HK-2 (cell line): ENCODE data around the gene ADAMTSL1.

Source experiments
- DNase-seq: peaks from one replicate; pipeline ENCODE4 v3.0.0-alpha.2; 2018; ENCODE audit not compliant: unreplicated experiment

ADAMTSL1 gene

DNA sequence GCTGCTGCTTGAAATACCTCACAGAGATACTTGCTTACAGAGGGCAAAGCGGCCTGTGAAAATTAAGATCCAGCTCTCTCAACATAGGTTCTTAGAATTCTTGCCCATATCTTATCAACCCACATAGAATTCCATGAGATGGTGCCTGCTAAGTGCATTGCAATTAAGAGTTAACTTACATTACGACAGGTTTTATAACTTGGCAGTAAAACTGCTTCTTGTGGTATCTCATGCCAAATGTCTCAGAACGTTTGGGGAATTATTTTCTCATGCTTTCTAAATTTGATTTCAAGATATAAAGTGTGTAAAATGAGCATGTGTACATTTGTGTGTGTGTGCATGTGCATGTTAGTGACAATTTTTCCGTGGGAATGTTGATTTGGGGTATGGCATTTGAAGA, 297.8 kb downstream of the ADAMTSL1 start:
- no peak for DNase-seq

DNA sequence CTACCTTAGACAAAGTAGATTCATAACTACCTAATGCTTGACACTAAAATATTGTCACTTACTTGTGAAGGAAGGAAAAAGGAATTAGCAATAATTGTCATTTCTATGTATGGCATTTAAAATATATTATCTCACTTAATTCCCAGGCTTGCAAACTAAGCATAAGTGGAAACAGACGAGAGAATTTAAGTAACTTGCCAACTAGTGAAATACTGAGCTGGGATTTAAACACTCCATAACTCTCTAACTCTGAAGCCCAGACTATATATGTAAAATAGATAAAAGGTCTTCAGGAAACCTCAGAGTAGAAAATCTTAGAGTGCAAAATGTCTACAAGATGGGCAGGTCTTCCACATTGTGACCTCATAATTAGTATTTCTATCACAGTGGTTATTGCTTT, 301.3 kb downstream of the ADAMTSL1 start:
- DNase-seq = no peak

DNA sequence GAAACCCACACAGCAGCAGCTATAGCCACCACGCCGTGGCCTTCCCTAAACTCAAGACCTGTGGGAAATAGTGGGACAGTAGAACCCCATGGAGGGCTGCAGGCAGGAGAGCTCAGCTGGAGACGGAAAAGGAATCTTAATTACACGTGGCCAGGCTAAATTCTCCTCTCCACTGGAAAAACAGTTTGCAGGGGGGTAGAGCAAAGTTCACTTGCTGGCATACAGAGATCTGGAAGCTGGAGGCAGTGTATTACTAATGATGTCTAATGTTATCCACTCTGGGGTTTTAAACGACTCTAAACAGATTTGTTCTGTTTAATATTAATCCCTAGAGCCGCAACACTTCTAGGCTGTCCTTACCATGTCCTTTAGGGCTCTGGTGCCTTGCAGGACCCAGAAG, 302.0 kb downstream of the ADAMTSL1 start:
- DNase-seq = no peak

DNA sequence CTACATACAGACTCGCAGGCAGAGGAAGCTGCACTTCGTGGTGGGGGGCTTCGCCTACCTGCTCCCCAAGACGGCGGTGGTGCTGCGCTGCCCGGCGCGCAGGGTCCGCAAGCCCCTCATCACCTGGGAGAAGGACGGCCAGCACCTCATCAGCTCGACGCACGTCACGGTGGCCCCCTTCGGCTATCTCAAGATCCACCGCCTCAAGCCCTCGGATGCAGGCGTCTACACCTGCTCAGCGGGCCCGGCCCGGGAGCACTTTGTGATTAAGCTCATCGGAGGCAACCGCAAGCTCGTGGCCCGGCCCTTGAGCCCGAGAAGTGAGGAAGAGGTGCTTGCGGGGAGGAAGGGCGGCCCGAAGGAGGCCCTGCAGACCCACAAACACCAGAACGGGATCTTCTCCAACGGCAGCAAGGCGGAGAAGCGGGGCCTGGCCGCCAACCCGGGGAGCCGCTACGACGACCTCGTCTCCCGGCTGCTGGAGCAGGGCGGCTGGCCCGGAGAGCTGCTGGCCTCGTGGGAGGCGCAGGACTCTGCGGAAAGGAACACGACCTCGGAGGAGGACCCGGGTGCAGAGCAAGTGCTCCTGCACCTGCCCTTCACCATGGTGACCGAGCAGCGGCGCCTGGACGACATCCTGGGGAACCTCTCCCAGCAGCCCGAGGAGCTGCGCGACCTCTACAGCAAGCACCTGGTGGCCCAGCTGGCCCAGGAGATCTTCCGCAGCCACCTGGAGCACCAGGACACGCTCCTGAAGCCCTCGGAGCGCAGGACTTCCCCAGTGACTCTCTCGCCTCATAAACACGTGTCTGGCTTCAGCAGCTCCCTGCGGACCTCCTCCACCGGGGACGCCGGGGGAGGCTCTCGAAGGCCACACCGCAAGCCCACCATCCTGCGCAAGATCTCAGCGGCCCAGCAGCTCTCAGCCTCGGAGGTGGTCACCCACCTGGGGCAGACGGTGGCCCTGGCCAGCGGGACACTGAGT, 303.2 kb downstream of the ADAMTSL1 start:
- no peak for DNase-seq

DNA sequence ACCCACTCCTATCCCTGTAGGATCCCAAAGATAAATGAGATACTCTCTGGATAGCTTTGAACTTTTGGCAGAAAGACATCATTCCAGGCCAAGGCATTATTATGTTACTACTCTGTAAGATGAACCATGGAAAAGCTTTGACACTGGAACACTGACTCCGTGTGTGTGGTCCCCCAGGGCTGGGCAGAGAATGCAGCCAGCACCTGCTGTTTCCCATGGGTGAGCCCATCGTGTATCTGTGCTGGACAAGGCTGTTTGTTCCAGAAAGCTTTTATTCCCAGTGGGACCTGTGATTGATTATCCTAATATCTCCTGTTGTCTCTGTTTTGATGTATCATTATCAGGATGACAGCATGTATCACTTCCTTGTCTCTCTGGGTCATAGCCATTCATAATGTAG, 304.2 kb downstream of the ADAMTSL1 start:
- no peak for DNase-seq

DNA sequence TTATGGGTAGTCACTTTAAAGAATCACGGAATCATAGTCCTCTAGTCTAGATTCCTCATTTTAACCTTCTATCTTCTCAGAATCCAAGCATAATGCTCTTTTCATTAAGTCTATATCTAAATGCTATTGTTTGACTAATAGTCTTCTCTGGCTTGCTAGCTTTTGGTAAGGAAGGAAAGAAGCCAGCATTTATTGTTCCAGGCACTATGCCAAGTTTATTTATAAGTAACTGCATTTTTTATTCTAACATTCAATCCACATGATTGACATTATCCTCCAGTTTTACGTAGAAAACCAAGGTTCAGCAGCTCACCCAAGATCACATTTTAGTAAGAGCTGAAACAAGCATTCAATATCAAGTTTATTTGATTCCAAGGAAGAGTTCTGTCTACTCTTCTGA, 304.9 kb downstream of the ADAMTSL1 start:
- no peak for DNase-seq

DNA sequence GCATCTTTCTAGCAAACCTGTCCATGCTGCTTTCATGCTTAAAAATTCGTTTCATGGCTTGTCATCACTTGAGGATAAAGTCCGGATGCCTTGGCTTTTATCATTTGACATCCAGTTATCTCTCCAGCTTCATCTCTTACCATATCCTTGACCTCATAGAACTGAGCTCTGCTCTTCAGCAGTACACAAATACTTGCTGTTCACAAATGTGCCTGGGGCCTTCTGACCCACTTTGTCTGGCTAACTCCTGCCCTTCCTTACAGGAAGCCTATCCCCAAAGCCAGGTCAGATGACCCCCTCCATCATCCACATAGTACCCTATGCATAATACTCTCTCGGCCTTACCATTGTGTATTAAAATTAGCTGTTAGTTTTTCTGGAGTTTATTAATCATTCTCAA, 310.0 kb downstream of the ADAMTSL1 start:
- no peak for DNase-seq

DNA sequence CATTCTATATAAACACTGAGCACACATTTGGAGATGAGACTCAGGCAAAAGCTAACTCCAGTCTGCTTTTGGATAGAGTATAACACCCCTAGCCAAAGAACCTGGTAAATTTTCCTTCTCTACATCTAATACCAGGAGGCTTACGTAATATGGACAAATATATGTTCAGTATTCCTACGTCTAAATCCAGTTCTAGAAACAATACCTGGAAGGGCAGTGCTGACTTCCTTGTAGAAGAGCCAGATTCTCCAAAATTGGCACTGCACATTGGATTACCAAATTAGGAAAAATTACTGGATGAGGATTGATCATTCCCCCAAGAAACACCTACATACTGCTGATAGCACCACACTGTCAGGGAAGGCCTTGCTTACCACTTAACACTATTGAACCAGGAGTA, 311.7 kb downstream of the ADAMTSL1 start:
- no peak for DNase-seq

GRCh38 chr9:18786196-18786595, 312.2 kb downstream of the ADAMTSL1 start:
- DNase-seq = no peak

GRCh38 chr9:18786911-18787650, 313.1 kb downstream of the ADAMTSL1 start:
- no peak for DNase-seq

- DNase-seq = no peak
Measured at GRCh38 chr9:18788256-18788655, 314.3 kb downstream of the ADAMTSL1 start.

DNA sequence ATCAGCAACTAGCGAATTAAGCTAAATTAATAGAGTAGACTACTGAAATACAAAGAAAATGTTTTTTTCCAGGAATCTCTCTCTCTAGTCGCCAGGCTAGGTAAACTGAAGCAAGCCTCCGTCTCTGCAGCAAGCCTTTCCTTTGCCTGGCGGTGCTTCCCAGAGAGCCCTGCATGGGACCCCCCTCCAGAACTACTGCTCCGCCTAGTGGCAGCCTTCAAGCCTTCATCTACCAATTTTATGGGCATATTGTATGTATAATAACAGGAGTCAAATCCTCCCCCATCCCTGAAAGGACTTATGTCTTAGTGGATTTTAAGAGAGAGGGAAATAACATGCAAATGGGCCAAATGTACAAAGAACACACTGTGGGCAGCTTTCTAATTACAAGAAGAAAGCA, 317.1 kb downstream of the ADAMTSL1 start:
- DNase-seq = no peak

GRCh38 chr9:18793122-18793521, 319.2 kb downstream of the ADAMTSL1 start:
- DNase-seq = no peak

DNA sequence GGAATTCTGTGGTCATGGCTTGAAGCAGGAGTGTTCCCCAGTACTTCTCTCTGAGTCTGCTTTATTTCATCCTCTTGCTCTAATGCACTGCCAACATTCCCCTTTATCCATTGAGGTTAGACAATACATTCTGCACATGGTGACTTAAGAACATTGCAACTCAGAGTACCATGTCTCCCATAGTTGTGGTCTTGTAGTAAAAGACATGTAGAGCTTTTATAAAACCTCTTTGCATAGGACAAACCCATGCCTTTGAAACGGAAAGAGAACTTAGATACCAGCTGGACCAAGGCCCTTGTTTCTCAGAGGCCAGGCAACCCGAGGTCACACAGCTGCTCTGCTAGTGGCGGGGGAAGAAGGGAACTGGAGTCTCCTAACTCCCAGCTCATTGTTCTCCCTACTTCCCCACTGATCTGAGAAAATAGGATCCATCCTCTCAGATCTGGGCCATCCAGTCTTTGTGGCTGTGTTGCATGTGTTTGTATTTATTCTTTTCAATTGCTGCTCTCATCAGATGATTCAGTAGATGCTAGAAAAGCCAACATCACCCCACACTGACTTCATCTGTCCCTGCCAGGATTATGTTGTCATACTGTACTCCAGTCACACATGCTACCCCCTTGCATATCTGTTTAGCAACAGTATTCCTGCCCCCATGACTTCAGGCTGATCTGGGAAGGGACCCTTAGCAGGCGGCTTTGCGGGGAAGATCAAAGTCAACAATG, 322.2 kb downstream of the ADAMTSL1 start:
- DNase-seq = no peak

DNA sequence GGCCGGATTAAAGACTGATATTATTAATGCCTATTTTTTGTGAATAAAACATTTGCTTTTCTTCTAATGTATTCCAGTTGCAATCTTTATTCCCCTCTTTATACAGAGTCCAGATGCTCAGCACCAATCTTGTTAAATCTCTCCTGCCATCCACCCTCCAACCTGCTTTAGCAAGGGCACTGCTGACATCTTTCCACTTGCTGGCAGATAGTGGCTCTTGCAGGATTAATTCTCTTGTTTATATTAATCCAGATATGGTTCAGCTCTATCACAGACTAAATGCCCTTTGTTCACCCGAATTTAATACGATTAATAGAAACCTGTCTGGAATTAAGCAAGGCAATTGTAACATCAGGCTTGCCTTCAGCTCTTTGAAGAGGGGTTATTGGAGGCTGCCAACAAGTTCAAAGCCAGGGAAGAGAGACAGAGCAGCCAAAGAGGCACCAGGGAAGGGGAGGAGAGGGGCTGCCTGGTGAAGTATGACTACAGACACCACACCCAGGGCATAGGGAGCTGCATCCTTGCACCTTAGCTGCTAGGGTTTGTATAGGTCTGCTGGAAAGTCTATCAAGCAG, 322.8 kb downstream of the ADAMTSL1 start:
- no peak for DNase-seq

DNA sequence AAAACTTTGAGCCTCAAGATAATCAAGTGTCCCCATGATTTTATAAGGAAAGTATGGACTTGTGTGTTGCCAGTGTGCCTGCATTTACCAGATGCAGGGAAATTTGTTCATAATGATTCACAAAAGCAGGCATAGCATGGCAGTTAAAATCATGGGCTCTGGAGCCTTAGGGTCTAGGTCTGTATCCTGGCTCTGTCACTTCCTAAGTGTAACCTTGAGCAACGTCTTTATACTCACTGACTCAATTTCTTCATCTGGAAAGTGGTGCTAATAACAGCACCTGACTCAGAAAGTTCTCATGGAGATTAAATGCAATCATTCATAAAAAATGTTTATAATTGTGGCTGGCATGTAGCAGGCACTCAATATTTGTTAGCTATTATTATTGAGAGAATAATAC, 324.2 kb downstream of the ADAMTSL1 start:
- DNase-seq = no peak

DNA sequence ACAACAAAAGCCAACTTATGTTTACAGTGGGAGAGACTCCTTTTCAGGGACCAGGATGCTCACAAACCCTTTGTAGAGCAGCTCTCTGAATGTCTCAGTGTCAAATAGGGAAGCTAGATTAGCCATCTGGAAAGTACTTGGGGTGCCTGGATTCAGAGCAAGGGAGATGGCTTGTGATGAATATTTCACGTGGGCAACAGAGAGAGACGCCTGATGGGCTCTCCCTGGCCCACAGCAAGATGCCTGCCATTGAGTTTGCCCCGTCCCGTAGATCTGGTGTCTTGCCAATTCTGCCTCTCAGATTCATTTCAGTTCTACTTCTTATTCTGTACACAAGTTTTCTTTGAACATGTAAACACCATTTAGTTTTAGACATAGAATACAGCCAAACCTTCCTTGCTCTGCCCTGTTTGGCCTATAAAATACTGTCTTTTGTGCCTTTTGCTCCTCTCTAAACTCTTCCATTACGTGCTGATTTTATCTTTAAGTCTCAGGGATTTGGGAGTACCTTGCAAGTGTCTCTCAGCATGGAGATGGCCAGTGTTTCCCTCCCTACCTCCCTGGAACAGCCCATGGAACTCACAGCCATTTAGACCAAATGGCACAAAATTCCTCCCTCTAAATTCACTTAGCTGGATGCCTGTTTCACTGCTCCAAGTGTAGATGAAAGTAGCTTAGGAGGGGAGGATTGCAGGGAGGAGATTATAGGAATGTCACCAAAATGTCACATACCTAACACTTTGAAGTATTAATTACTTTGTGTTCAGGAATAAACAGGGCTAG, 324.7 kb downstream of the ADAMTSL1 start:
- DNase-seq = no peak

DNA sequence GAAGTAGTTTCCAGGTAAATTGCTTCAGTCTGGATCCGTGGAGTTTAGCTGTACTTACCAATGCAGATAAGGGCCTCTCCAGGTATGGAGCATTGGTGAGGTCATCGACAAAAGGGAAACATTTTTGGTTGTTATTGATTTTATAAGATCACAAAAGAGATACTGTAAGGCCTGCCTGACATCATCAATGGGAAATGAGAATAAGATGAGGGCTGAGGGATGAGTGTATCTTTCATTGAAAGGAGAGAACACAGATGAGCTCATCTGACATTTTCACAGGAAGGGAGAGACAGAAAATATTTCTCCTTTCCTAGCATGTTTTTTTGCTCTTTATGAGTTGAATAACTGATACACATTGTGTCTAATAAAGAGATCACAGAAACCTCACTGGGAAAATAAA, 325.5 kb downstream of the ADAMTSL1 start:
- DNase-seq = no peak

- DNase-seq = no peak
Measured at GRCh38 chr9:18800579-18800978, 326.6 kb downstream of the ADAMTSL1 start.

- DNase-seq = no peak
Measured at GRCh38 chr9:18805386-18805785, 331.4 kb downstream of the ADAMTSL1 start.
